Measurements from ENCODE around the gene ARHGAP30. TPM values are rescaled to one million over a fixed set of nuclear protein-coding genes. Genes with fewer than 3 reads are reported as not detected.

The ARHGAP30 gene
- polyA plus RNA-seq, 1 of the 3 experiments (the other 2 are of a cell fraction): not detected

DNA sequence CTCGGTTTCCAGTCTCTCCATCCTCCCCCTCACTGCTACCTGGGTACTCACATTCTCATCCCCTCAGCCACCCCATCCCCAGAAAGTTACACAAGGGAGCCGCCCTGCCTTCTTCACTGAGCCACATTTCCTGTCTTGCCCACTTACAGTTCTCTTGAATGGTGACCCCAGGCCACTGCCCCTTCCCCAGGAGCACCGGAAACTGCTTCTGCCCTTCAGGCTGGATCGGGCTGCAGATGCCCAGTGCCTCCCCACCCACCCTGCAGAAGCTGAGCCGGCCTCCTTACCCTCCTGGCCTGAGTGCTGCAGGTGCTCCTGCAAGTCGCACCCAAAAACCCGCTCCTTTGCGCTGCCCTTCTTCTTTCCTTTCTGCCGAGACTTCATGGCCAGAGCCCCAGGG lies 450 bp downstream of the ARHGAP30 start:
- DNase-seq: no peak
- Histone ChIP-seq H4K20me1 (ENCODE audit: insufficient read depth) (no peaks in the 10 kb centered on the region), H3F3A (replicated peaks; ENCODE audit: insufficient read depth) (no peaks in the 10 kb centered on the region), H3K4me2 (no peak overlapping the region), H3K79me2 (ENCODE audit: insufficient read depth) (no peaks in the 10 kb centered on the region), H3K9me3 (no peaks in the 10 kb centered on the region), H3K27me3 (ENCODE audit: insufficient read depth) (peaks cover 4% of the 10 kb centered on the region; the same call in 1 of the 2 replicates), H3K9me2 (no peaks in the 10 kb centered on the region), H2AFZ (ENCODE audit: low read depth) (no peak overlapping the region), H3K4me3 (ENCODE audit: low read depth in 2 of 2, low read length in 1 of 2) (no peak overlapping the region), H3K36me3 (replicated peaks in 1 of 2; ENCODE audit: control insufficient read depth in 1 of 2, insufficient read depth in 2 of 2, low read length in 1 of 2) (no peaks in the 10 kb centered on the region), H3K27ac (ENCODE audit: low read depth in 2 of 2, low read length in 1 of 2) (no peak overlapping the region), H3K4me1 (ENCODE audit: control insufficient read depth in 1 of 2, insufficient read depth in 2 of 2, low read depth in 1 of 2, low read length in 1 of 2) (no peaks in the 10 kb centered on the region), H3K9ac (no peak overlapping the region)
- ChIA-PET CTCF (interaction anchor here (1.6 to 22.7 kb wide), 2 partner anchors 9 to 27 kb away, joined by 3 to 198 read pairs; partner anchors contain the start of gene KLHDC9), POLR2A (no interaction called here)
- TF ChIP-seq POLR2AphosphoS5 (IDR thresholded peaks at IDR 0.05; ENCODE audit: low read depth, low read length): no peak
- no peak for TF ChIP-seq PBX3 (IDR thresholded peaks at IDR 0.05)
- no peak for TF ChIP-seq IRF3 (IDR thresholded peaks at IDR 0.05; ENCODE audit: low read depth, low read length)
- TF ChIP-seq CHD2 (IDR thresholded peaks at IDR 0.05; ENCODE audit: low read length, partially characterized antibody): no peak
- TF ChIP-seq NRF1 (IDR thresholded peaks at IDR 0.05; ENCODE audit: low read depth, low read length): no peak
- TF ChIP-seq FOXJ3 (CRISPR knock-in tag; IDR thresholded peaks at IDR 0.05): no peak
- TF ChIP-seq, protein P1, sequence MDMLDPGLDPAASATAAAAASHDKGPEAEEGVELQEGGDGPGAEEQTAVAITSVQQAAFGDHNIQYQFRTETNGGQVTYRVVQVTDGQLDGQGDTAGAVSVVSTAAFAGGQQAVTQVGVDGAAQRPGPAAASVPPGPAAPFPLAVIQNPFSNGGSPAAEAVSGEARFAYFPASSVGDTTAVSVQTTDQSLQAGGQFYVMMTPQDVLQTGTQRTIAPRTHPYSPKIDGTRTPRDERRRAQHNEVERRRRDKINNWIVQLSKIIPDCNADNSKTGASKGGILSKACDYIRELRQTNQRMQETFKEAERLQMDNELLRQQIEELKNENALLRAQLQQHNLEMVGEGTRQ (IDR thresholded peaks at IDR 0.05; ENCODE audit: borderline replicate concordance, low read depth, low read length): no peak
- TF ChIP-seq, protein P2, sequence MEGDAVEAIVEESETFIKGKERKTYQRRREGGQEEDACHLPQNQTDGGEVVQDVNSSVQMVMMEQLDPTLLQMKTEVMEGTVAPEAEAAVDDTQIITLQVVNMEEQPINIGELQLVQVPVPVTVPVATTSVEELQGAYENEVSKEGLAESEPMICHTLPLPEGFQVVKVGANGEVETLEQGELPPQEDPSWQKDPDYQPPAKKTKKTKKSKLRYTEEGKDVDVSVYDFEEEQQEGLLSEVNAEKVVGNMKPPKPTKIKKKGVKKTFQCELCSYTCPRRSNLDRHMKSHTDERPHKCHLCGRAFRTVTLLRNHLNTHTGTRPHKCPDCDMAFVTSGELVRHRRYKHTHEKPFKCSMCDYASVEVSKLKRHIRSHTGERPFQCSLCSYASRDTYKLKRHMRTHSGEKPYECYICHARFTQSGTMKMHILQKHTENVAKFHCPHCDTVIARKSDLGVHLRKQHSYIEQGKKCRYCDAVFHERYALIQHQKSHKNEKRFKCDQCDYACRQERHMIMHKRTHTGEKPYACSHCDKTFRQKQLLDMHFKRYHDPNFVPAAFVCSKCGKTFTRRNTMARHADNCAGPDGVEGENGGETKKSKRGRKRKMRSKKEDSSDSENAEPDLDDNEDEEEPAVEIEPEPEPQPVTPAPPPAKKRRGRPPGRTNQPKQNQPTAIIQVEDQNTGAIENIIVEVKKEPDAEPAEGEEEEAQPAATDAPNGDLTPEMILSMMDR (IDR thresholded peaks at IDR 0.05): no peak
- no peak for TF ChIP-seq YY1 (IDR thresholded peaks at IDR 0.05; ENCODE audit: low read depth)
- TF ChIP-seq MXI1 (IDR thresholded peaks at IDR 0.05; ENCODE audit: low read depth, low read length): no peak
- no peak for TF ChIP-seq REST (IDR thresholded peaks at IDR 0.05; ENCODE audit: low read depth, low read length)
- TF ChIP-seq SIN3A (IDR thresholded peaks at IDR 0.05; ENCODE audit: borderline replicate concordance, low read depth, low read length): no peak
- TF ChIP-seq, protein P3, sequence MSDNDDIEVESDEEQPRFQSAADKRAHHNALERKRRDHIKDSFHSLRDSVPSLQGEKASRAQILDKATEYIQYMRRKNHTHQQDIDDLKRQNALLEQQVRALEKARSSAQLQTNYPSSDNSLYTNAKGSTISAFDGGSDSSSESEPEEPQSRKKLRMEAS (IDR thresholded peaks at IDR 0.05; ENCODE audit: low read depth): no peak
- no peak for TF ChIP-seq TEAD4 (IDR thresholded peaks at IDR 0.05; ENCODE audit: borderline replicate concordance, insufficient read depth)
- no peak for TF ChIP-seq ELF1 (IDR thresholded peaks at IDR 0.05)
- no peak for TF ChIP-seq GATA2 (CRISPR knock-in tag; IDR thresholded peaks at IDR 0.05)
- WGBS (ENCODE audit: low lambda C conversion rate): 76% methylated on average over 9 of the region's 9 CpGs

Data from SK-N-SH (cell line).